ENCODE measurements around the gene PLXNA3.

PLXNA3 gene

GRCh38 chrX:154445776-154446175, 12.3 kb upstream of the PLXNA3 start:
- Histone ChIP-seq H3K27me3 (ENCODE audit: low read length) (no peaks in the 10 kb centered on the region), H3K27ac (ENCODE audit: low read depth, low read length) (no peak overlapping the region), H2AFZ (ENCODE audit: low read depth, low read length, severe bottlenecking) (no peak overlapping the region), H3K36me3 (ENCODE audit: low read length) (no peaks in the 10 kb centered on the region), H3F3A (ENCODE audit: insufficient read depth) (0 out of 2 replicates have a peak, but pooled peaks cover 5% of the 10 kb centered on the region), H3K4me2 (ENCODE audit: low read depth, low read length, poor library complexity, severe bottlenecking) (no peak overlapping the region), H4K20me1 (ENCODE audit: low read depth, low read length) (no peaks in the 10 kb centered on the region), H3K9ac (ENCODE audit: low read length) (no peak overlapping the region), H3K9me2 (replicated peaks; ENCODE audit: insufficient read depth, low read length) (no peaks in the 10 kb centered on the region), H3K9me3 (ENCODE audit: insufficient read depth, low read length) (no peaks in the 10 kb centered on the region), H3K4me3 (ENCODE audit: insufficient read depth, low read length, poor library complexity, severe bottlenecking) (no peak overlapping the region), H3K79me2 (ENCODE audit: insufficient read depth, low read length) (no peaks in the 10 kb centered on the region; the same call in 1 of the 2 replicates)
- no peak for TF ChIP-seq EZH2phosphoT487 (conservative IDR thresholded peaks at IDR 0.05; ENCODE audit: low read length)
- TF ChIP-seq, protein P1, sequence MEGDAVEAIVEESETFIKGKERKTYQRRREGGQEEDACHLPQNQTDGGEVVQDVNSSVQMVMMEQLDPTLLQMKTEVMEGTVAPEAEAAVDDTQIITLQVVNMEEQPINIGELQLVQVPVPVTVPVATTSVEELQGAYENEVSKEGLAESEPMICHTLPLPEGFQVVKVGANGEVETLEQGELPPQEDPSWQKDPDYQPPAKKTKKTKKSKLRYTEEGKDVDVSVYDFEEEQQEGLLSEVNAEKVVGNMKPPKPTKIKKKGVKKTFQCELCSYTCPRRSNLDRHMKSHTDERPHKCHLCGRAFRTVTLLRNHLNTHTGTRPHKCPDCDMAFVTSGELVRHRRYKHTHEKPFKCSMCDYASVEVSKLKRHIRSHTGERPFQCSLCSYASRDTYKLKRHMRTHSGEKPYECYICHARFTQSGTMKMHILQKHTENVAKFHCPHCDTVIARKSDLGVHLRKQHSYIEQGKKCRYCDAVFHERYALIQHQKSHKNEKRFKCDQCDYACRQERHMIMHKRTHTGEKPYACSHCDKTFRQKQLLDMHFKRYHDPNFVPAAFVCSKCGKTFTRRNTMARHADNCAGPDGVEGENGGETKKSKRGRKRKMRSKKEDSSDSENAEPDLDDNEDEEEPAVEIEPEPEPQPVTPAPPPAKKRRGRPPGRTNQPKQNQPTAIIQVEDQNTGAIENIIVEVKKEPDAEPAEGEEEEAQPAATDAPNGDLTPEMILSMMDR (IDR thresholded peaks at IDR 0.05; ENCODE audit: insufficient read depth, low read length, poor library complexity, severe bottlenecking), result no peak

- Histone ChIP-seq H3K27ac (ENCODE audit: low read depth, low read length) (no peak overlapping the region), H3K36me3 (ENCODE audit: low read length) (no peaks in the 10 kb centered on the region), H4K20me1 (ENCODE audit: low read depth, low read length) (no peaks in the 10 kb centered on the region), H3K79me2 (ENCODE audit: insufficient read depth, low read length) (no peaks in the 10 kb centered on the region; the same call in 1 of the 2 replicates), H3K9ac (ENCODE audit: low read length) (no peak overlapping the region), H3K4me2 (ENCODE audit: low read depth, low read length, poor library complexity, severe bottlenecking) (no peak overlapping the region), H3K27me3 (ENCODE audit: low read length) (no peaks in the 10 kb centered on the region), H2AFZ (ENCODE audit: low read depth, low read length, severe bottlenecking) (no peak overlapping the region), H3K9me2 (replicated peaks; ENCODE audit: insufficient read depth, low read length) (no peaks in the 10 kb centered on the region), H3K4me3 (ENCODE audit: insufficient read depth, low read length, poor library complexity, severe bottlenecking) (no peak overlapping the region), H3K9me3 (ENCODE audit: insufficient read depth, low read length) (no peaks in the 10 kb centered on the region), H3F3A (ENCODE audit: insufficient read depth) (0 out of 2 replicates have a peak, but pooled peaks cover 5% of the 10 kb centered on the region)
- no peak for TF ChIP-seq EZH2phosphoT487 (conservative IDR thresholded peaks at IDR 0.05; ENCODE audit: low read length)
- TF ChIP-seq, protein P1 (IDR thresholded peaks at IDR 0.05; ENCODE audit: insufficient read depth, low read length, poor library complexity, severe bottlenecking), result no peak
Measured at GRCh38 chrX:154446430-154446829, 11.7 kb upstream of the PLXNA3 start.

DNA sequence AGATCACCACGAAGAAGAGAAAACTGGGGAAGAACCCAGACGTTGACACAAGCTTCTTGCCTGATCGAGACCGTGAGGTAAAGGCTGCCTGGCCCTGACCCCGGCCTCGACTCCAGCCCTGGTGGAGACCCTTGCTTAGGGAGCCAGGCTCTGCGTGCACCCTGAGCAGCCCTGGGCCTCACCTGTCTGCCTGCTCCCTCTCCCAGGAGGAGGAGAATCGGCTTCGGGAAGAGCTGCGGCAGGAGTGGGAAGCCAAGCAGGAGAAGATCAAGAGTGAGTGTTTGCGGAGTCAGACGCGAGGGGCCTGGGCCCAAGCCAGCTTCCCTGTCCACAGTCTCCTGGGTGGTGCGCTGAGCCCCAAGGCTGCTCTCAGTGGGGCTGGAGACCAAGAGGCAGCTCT, 9.6 kb upstream of the PLXNA3 start:
- no peak overlapping the region for H3K9ac ChIP-seq (ENCODE audit: low read length)
- no peak overlapping the region for H3K4me3 ChIP-seq (ENCODE audit: insufficient read depth, low read length, poor library complexity, severe bottlenecking)
- H3K4me2 ChIP-seq (ENCODE audit: low read depth, low read length, poor library complexity, severe bottlenecking), result no peak overlapping the region
- H3K9me3 ChIP-seq (ENCODE audit: insufficient read depth, low read length), result no peaks in the 10 kb centered on the region
- no peaks in the 10 kb centered on the region for H3K27me3 ChIP-seq (ENCODE audit: low read length)
- H3K79me2 ChIP-seq (ENCODE audit: insufficient read depth, low read length), result no peaks in the 10 kb centered on the region; the same call in 1 of the 2 replicates
- no peak overlapping the region for H3K27ac ChIP-seq (ENCODE audit: low read depth, low read length)
- no peaks in the 10 kb centered on the region for H3K36me3 ChIP-seq (ENCODE audit: low read length)
- no peak overlapping the region for H2AFZ ChIP-seq (ENCODE audit: low read depth, low read length, severe bottlenecking)
- 0 out of 2 replicates have a peak, but pooled peaks cover under 1% of the 10 kb centered on the region for H3F3A ChIP-seq (ENCODE audit: insufficient read depth)
- no peaks in the 10 kb centered on the region for H4K20me1 ChIP-seq (ENCODE audit: low read depth, low read length)
- H3K9me2 ChIP-seq (replicated peaks; ENCODE audit: insufficient read depth, low read length), result no peaks in the 10 kb centered on the region
- TF ChIP-seq, protein P1 (IDR thresholded peaks at IDR 0.05; ENCODE audit: insufficient read depth, low read length, poor library complexity, severe bottlenecking), result no peak
- no peak for TF ChIP-seq EZH2phosphoT487 (conservative IDR thresholded peaks at IDR 0.05; ENCODE audit: low read length)
